Fibroblast of lung (primary cell): ENCODE results near the gene ATG7. TPM values are rescaled to one million over a fixed set of nuclear protein-coding genes. Genes with fewer than 3 reads are reported as not detected.
"Not testable (repeated sequence)": the region's sequence is repeated elsewhere in the genome, so short reads cannot be mapped to it uniquely, and the experiment has no call there.

ENCODE experiments used
- DNase-seq, 2 donors: peaks; one replicate each; pipeline versions ENCODE4 v3.0.0 to v3.0.0-alpha.2; 2010; ENCODE audit warnings: low read depth in 2 of 2
- H2AFZ ChIP-seq: 2 replicates; pipeline ENCODE4 v1.5.1; 2012; ENCODE audit warnings: low read length, control low read depth, inconsistent platforms
- H3K27ac ChIP-seq: 2 replicates; pipeline ENCODE4 v1.5.1; 2011; ENCODE audit warnings: low read length, control low read depth; ENCODE audit not compliant: insufficient read depth
- H3K27me3 ChIP-seq: 2 replicates; pipeline ENCODE4 v1.5.1; 2011; ENCODE audit warnings: mild to moderate bottlenecking, low read length; ENCODE audit not compliant: control insufficient read depth, insufficient read depth
- H3K36me3 ChIP-seq: 2 replicates; pipeline ENCODE4 v1.5.1; 2011; ENCODE audit warnings: low read length; ENCODE audit not compliant: control insufficient read depth, insufficient read depth
- H3K4me1 ChIP-seq: 2 replicates; pipeline ENCODE4 v1.5.1; 2011; ENCODE audit warnings: low read length; ENCODE audit not compliant: control insufficient read depth, insufficient read depth; ENCODE audit errors: extremely low read depth
- H3K4me2 ChIP-seq: 2 replicates; pipeline ENCODE4 v1.5.1; 2011; ENCODE audit warnings: low read length, control low read depth; ENCODE audit not compliant: insufficient read depth; ENCODE audit errors: extremely low read depth
- H3K4me3 ChIP-seq, 4 experiments: fragments of 200-600 bp in 1 of 4; sonication (generic) in 1 of 4; replicated peaks in 1 of 4; 2 replicates each; pipeline ENCODE4 v1.5.1; 2011 to 2016; ENCODE audit warnings: low read length in 4 of 4, low read depth in 3 of 4, mild to moderate bottlenecking in 3 of 4, control low read depth in 2 of 4, inconsistent platforms in 1 of 4, mixed read lengths in 1 of 4; ENCODE audit not compliant: insufficient read depth in 1 of 4; ENCODE audit errors: control extremely low read depth in 1 of 4
- H3K79me2 ChIP-seq: 2 replicates; pipeline ENCODE4 v1.5.1; 2012; ENCODE audit warnings: mild to moderate bottlenecking, low read length, inconsistent platforms; ENCODE audit not compliant: control insufficient read depth, insufficient read depth
- H3K9ac ChIP-seq: 2 replicates; pipeline ENCODE4 v1.5.1; 2011; ENCODE audit warnings: mild to moderate bottlenecking, low read length, control low read depth; ENCODE audit not compliant: insufficient read depth
- H3K9me3 ChIP-seq: 2 replicates; pipeline ENCODE4 v1.5.1; 2012; ENCODE audit warnings: low read depth, low read length; ENCODE audit not compliant: control insufficient read depth, insufficient read depth
- H4K20me1 ChIP-seq: 2 replicates; pipeline ENCODE4 v1.5.1; 2011; ENCODE audit warnings: low read length; ENCODE audit not compliant: control insufficient read depth, insufficient read depth; ENCODE audit errors: extremely low read depth
- EZH2 ChIP-seq: IDR thresholded peaks from 2 replicates; pipeline ENCODE4 v1.5.1; 2012; ENCODE audit warnings: low read length, control low read depth, mild to moderate bottlenecking; ENCODE audit errors: missing control alignments
- polyA plus RNA-seq, 2 donors: library from polyadenylated mRNA; depleted of rRNA in 1 of 2; stranded (reverse) in 1 of 2; unstranded in 1 of 2; fragments of >200 nt; gene quantifications; 2 replicates each; pipeline ENCODE4 v1.2.1, GENCODE V29; 2011 to 2012; ENCODE audit warnings: missing spikeins in 1 of 2
- total RNA-seq: library from RNA; depleted of rRNA; stranded (reverse); fragments of >200 nt; gene quantifications from 2 replicates; pipeline ENCODE4 v1.2.1, GENCODE V29; 2014
- TF ChIP-seq, protein P1 (sequence below), 2 donors: IDR thresholded peaks in 1 of 2; conservative IDR thresholded peaks in 1 of 2; 1 replicate in 1 of 2; 2 replicates in 1 of 2; pipeline ENCODE4 v1.5.1; 2011 to 2012; ENCODE audit warnings: low read length in 2 of 2, control low read depth in 1 of 2, inconsistent platforms in 1 of 2, low read depth in 1 of 2, mild to moderate bottlenecking in 1 of 2

ATG7 gene
- total and polyA plus RNA-seq, 2 donors (not counting 1 experiment from before 2014, with no cell fraction given) = 50.8 to 56.5 TPM

DNA sequence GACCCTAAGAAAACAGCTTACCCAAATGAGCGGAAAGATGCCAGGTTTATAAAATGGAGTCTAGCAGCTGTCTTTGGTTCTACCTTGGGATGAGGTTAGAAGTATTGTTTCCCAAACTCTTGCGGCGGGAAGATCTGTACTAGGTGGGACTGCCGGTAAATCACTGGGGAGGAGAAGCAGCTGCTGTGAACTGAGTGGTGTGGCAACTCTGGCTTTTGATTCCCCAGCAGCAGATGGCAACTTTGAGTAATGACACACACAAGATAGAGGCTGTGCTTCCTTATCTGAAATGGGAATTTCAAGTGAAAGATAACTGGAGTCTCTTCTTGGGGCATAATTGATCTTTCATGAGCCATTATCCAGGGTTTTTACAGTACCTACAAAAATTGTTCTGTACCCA lies 184.9 kb downstream of the ATG7 start:
- Histone ChIP-seq H4K20me1 (no peaks in the 10 kb centered on the region), H3K4me2 (no peak overlapping the region), H3K79me2 (no peaks in the 10 kb centered on the region), H3K27me3 (no peaks in the 10 kb centered on the region), H3K36me3 (no peaks in the 10 kb centered on the region), H3K27ac (no peak overlapping the region), H3K4me3 (no peak overlapping the region), H3K9me3 (no peaks in the 10 kb centered on the region), H3K4me1 (peaks cover 14% of the 10 kb centered on the region), H2AFZ (no peak overlapping the region), H3K9ac (no peak overlapping the region)
- no peak for DNase-seq
- TF ChIP-seq, protein P1, sequence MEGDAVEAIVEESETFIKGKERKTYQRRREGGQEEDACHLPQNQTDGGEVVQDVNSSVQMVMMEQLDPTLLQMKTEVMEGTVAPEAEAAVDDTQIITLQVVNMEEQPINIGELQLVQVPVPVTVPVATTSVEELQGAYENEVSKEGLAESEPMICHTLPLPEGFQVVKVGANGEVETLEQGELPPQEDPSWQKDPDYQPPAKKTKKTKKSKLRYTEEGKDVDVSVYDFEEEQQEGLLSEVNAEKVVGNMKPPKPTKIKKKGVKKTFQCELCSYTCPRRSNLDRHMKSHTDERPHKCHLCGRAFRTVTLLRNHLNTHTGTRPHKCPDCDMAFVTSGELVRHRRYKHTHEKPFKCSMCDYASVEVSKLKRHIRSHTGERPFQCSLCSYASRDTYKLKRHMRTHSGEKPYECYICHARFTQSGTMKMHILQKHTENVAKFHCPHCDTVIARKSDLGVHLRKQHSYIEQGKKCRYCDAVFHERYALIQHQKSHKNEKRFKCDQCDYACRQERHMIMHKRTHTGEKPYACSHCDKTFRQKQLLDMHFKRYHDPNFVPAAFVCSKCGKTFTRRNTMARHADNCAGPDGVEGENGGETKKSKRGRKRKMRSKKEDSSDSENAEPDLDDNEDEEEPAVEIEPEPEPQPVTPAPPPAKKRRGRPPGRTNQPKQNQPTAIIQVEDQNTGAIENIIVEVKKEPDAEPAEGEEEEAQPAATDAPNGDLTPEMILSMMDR (conservative IDR thresholded peaks at IDR 0.05 in 1 of 2, IDR thresholded peaks at IDR 0.05 in 1 of 2; ENCODE audit: low read depth in 1 of 2, low read length in 2 of 2) = no peak
- no peak for TF ChIP-seq EZH2

DNA sequence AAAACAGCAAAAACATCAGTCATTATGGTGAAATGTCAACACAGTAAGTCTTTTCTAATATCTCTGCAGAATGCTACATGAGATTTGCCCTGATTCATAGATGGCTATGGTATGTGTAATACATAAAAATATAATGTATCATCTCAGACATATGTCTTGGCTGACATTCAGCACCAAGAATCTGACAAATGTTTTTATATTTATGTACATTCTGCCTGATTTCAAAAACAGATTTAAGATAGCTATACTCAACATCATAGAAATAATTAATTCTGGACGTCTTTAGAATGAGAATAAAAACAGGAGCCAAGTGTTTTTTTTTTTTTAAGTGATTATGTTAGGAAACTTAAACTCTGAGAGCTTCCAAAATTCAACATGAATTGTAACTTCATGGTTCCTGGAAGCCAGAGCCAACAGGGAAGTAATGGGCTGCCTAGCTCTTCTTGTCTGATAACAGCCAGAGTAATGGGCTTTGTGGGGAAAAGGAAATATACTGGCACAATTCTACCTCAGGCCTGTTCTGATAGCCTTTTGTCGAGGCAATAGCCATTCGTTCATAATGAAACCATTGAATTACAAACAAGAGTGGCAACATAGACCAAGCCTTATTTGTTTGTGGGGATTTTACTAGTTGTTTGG lies 187.1 kb downstream of the ATG7 start:
- Histone ChIP-seq H3K9ac (no peak overlapping the region), H3K9me3 (no peaks in the 10 kb centered on the region), H3K4me1 (peaks cover 9% of the 10 kb centered on the region), H3K27me3 (no peaks in the 10 kb centered on the region), H4K20me1 (no peaks in the 10 kb centered on the region), H2AFZ (no peak overlapping the region), H3K79me2 (no peaks in the 10 kb centered on the region), H3K4me2 (no peak overlapping the region), H3K4me3 (no peak overlapping the region), H3K36me3 (no peaks in the 10 kb centered on the region), H3K27ac (no peak overlapping the region)
- TF ChIP-seq, protein P1 (conservative IDR thresholded peaks at IDR 0.05 in 1 of 2, IDR thresholded peaks at IDR 0.05 in 1 of 2; ENCODE audit: low read depth in 1 of 2, low read length in 2 of 2) = no peak
- TF ChIP-seq EZH2 = no peak
- DNase-seq = peak; percentile 67 to 72

DNA sequence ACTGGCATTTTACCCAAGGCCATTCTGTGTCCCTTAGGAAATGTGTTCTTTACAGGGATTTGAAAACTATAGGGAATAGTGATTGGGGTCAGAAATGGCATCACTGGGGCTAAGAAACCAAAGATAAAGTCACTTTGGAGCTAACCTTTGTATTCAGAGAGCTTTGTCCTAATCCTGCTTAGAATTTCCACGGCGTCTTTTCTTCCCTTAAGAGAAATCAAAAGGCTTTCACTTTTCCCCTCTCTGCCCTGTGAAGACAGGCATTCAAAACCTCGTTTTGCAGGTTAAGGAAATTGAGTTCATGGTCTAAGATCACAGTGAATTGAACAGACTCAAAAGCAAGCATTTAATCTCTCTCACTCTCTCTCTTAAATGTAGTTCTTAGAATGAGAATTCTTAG lies 189.0 kb downstream of the ATG7 start:
- H2AFZ ChIP-seq = no peak overlapping the region
- no peak for DNase-seq
- peaks cover 4% of the 10 kb centered on the region for H3K4me1 ChIP-seq
- H4K20me1 ChIP-seq = no peaks in the 10 kb centered on the region
- no peak overlapping the region for H3K4me2 ChIP-seq
- H3K79me2 ChIP-seq = no peaks in the 10 kb centered on the region
- no peaks in the 10 kb centered on the region for H3K27me3 ChIP-seq
- no peaks in the 10 kb centered on the region for H3K9me3 ChIP-seq
- TF ChIP-seq EZH2 = no peak
- TF ChIP-seq, protein P1 (conservative IDR thresholded peaks at IDR 0.05 in 1 of 2, IDR thresholded peaks at IDR 0.05 in 1 of 2; ENCODE audit: low read depth in 1 of 2, low read length in 2 of 2) = no peak
- H3K27ac ChIP-seq = no peak overlapping the region
- no peak overlapping the region for H3K4me3 ChIP-seq
- no peaks in the 10 kb centered on the region for H3K36me3 ChIP-seq
- H3K9ac ChIP-seq = no peak overlapping the region

DNA sequence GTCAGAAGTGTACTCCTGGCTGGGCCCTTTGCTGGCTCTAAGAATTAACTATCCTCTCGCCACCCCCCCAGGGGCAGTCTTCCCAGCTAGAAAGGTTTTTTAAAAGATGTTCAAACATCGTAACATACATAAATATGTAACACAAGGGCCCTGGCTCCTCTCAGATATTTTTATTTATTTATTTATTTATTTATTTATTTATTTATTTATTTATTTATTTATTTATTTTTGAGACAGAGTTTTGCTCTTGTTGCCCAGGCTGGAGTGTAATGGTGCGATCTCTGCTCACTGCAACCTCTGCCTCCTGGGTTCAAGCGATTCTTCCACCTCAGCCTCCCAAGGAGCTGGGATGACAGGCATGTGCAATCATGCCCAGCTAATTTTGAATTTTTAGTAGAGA lies 190.5 kb downstream of the ATG7 start:
- not testable (repeated sequence) for H3K4me2 ChIP-seq, H4K20me1 ChIP-seq, H3K27ac ChIP-seq

More for the DNA sequence above, 190.5 kb downstream of the ATG7 start:
- not testable (repeated sequence) for H3K9ac ChIP-seq, H3K9me3 ChIP-seq, H3K4me1 ChIP-seq, H3K4me3 ChIP-seq, H2AFZ ChIP-seq, H3K27me3 ChIP-seq, H3K36me3 ChIP-seq, DNase-seq, H3K79me2 ChIP-seq
